Fibroblast of skin of scalp (primary cell): ENCODE results near the gene MAST4.

ENCODE experiments used
- DNase-seq: peaks from one replicate; pipeline ENCODE4 v3.0.0-alpha.2; 2013

Gene MAST4

DNA sequence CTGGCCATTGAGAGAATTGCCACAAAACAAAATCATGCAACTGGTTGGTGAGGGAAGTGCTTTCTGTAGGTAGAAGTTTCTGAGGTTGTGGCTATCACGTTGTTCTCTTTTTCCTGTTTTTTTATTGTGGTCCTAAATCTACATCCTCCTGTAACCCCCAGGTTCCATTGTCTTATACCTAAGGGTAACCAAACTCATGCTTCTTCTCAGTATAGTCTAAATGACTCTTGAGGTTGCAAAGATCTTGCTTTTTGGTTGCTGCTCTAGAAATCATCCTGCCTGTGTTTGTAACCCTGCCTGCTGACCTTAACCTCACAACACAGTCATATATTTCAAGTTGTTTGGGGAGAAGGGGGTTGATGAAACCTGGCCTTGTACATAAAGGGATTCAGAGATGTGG lies 327.3 kb downstream of the MAST4 start:
- DNase-seq, result no peak

DNA sequence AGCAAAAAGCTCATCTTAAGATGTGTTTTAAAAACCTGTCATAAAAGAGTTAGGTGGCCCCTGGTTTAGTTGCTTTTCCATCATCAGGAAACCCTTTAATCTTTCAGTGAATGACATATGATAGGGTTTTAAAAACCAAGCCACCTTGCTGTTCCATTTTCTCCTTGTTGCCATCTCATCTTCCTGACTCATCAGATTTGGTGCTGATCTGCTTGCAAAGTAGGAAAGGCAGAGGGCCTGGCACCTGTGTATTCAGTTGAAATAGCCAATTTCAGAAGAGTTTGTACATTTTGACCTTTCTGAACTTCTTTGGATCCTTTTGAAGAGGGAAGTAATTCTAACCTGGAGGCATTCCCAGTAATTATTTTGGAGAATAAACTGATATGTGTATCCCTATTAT lies 327.7 kb downstream of the MAST4 start:
- DNase-seq, result no peak

GRCh38 chr5:66927140-66927539 lies 330.9 kb downstream of the MAST4 start:
- DNase-seq, result no peak

DNA sequence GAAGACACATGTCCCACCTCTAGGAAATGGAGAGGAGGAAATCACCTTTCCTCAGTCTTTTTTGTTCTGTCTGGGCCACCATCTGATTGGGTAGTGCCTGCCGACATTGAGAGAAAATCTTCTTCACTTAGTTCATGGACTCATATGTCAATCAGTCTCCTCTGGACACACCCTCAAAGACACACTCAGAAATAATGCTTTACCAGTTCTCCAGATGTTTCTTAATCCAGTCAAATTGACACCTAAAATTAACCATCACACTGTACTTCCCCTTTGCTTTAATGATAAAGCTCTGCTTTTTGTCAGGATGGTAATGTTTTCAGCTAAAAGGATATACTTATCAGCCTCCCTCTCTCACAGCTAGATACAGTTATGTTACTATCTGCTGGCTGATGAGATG lies 333.1 kb downstream of the MAST4 start:
- no peak for DNase-seq

DNA sequence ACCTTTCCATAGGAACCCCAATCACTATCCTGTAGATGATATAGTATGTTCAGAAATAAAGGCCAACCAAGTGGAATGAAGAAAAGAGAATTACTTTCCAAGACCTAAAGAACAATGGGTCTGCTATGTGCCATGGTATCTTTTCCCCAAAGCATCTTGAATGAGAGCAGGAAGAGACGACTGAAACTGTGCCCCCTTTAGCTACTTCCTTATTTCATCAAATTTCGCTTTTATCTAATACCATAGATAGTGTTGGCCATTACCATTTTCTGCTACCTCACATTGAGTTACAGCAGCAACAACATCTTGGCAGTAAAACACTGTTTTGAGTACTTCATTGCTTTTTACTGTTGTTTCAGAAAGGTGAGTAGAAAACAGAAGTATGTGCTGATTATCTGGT lies 333.8 kb downstream of the MAST4 start:
- no peak for DNase-seq

GRCh38 chr5:66931651-66932050 lies 335.5 kb downstream of the MAST4 start:
- DNase-seq, result no peak

- DNase-seq, result peak; percentile 41
Observed at GRCh38 chr5:66932457-66932856, 336.3 kb downstream of the MAST4 start.

- peak; percentile 77 for DNase-seq
Observed at GRCh38 chr5:66933066-66933465, 336.9 kb downstream of the MAST4 start.

- DNase-seq, result no peak
Observed at GRCh38 chr5:66939094-66939493, 342.9 kb downstream of the MAST4 start.

- DNase-seq, result no peak
Observed at GRCh38 chr5:66945389-66946349, 349.5 kb downstream of the MAST4 start.

- no peak for DNase-seq
Observed at GRCh38 chr5:66947458-66947857, 351.3 kb downstream of the MAST4 start.

DNA sequence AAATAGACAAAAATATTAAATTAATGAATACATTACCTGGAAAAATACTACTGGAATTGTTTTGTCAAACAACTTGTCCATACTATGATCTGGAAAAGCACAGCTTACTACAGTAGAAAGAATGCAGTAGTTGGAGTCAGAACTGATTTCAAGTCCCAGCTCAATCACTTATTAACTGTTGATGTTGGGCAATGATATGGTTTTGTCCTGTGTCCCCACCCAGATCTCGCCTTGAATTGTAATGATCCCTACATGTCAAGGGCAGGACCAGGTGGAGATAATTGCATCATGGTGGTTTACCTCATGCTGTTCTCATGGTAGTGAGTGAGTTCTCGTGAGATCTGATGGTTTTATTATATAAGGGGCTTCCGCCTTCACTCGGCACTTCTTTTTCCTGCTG lies 352.9 kb downstream of the MAST4 start:
- no peak for DNase-seq

- no peak for DNase-seq
Observed at GRCh38 chr5:66952153-66952552, 356.0 kb downstream of the MAST4 start.

DNA sequence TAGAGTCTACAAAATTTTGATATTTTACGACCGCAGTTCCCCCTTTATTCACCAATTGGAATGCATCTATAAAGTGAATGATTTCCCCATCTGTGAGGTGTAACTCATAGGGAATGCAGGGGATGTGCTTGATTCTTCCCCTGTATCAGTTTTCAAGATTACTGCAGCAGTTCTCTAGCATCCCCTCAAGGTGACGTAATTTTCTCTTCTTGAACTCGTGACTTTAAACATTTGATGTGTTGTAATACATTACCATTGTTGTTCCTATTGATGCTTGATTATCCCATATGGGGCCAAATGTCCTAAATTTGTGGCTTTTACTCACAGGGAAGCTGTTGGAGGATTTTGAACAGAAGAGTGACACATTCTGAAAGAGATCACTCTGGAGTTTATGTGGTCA lies 360.2 kb downstream of the MAST4 start:
- no peak for DNase-seq

GRCh38 chr5:66958201-66958979 lies 362.2 kb downstream of the MAST4 start:
- peak; percentile 65 for DNase-seq

- peak; percentile 90 for DNase-seq
Observed at GRCh38 chr5:66958980-66959641, 362.9 kb downstream of the MAST4 start.

DNA sequence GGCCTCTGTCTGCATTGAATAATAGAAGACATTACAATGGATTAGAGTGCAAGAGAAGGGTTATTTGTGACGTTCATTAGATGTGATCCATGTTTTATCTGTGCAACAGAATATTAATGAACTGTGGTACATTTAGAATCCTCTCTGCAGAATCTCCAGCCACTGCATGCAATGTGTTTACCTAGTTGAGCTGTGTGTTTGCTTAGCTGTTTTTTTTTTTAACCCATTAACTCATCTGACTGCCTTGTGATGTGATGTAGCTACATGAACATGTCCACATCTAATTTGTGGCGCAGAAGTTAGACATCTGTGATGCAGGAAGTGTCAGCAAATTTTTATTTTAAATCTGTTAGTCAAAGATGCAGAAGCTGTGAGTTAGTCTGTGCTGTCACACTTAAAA lies 363.5 kb downstream of the MAST4 start:
- DNase-seq, result peak; percentile 34

GRCh38 chr5:66960369-66961137 lies 364.4 kb downstream of the MAST4 start:
- DNase-seq, result peak; percentile 62

DNA sequence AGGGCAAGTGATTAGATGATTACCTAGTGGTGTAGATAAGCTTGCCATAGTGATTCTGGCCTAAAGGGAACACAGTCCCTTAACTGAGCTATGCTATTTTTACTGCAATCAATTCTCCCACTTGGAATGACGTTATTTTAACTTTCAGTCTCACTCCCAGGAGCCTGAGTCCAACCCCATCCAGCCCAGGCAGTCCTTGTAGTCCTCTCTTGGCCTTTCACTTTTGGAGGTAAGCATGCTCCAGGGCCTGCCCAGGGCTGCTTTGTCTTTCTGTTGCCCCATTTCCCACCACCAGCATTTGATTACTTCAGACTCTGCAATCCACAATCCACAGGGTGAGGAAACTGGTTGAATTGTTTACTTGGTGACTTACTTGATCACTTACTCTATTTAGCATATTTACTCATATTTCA lies 367.4 kb downstream of the MAST4 start:
- peak; percentile 25 for DNase-seq

DNA sequence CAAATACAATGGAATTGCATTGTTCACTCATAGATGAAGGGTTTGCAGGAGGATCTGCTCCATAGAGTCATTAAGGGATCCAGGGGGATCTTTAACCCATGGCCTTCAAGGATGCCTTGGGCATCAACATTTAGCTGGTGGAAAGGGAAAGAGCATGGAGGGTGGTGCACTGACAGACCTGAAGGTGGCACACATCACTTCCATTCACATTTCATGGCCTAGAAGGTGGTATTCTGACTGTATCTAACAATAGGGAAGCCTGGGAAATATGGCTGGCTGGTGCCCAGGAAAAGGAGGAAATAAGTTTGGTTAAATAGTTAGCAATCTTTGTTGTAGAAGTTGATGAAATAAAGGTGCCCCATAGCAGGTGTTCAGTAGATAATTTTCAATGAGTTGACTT lies 370.2 kb downstream of the MAST4 start:
- DNase-seq, result no peak

GRCh38 chr5:66967102-66967501 lies 370.9 kb downstream of the MAST4 start:
- DNase-seq, result peak; percentile 63

DNA sequence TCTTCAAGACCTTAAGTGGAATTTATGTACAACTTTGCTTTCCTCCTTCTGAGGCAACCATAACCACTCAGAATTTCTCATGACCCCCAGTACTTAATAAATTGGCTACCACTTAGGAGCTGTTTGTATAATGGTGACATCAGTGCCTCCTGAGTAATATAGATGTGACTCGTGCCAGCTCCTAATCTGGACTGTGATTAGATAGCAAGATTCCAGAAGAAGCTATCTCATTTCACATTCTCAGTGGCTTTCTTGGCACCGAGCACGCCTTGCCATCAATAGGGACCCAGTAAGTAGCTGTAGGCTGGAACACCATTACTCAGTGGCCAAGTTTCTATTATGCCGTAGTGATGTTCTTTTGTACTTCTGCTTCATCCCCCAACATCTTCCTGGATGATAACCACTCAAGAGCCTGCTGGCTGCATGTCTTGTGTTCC lies 371.7 kb downstream of the MAST4 start:
- DNase-seq, result peak; percentile 46
